CD8-positive, alpha-beta memory T cell (primary cell): Measurements from ENCODE around the gene CSTB. TPM values are rescaled to one million over a fixed set of nuclear protein-coding genes. Genes with fewer than 3 reads are reported as not detected.
A peak's percentile ranks its signal among the peaks of the same experiment; 100 is the strongest.

Experiments
- CTCF ChIA-PET: fragments of 350-600 bp; sonication (Branson Sonifier 250); formaldehyde crosslinking; loops from one replicate; lab custom pipeline; 2021; ENCODE audit warnings: antibody characterized with exemption; lab: Charles Lee
- POLR2A ChIA-PET: fragments of 350-600 bp; sonication (Branson Sonifier 250); formaldehyde crosslinking; loops from one replicate; lab custom pipeline; 2021; ENCODE audit warnings: antibody characterized with exemption; lab: Charles Lee
- DNase-seq, 5 donors: peaks; one replicate each; pipeline versions ENCODE4 v3.0.0 to v3.0.0-alpha.2; 2020 to 2022; ENCODE audit warnings: mixed read lengths in 1 of 5
- H3K27ac ChIP-seq: one replicate; pipeline ENCODE4 v1.7.0; 2013; ENCODE audit warnings: low read depth, mild to moderate bottlenecking, low read length, moderate library complexity
- H3K27me3 ChIP-seq: 2 replicates; pipeline ENCODE4 v1.7.0; 2013; ENCODE audit warnings: low read length, mild to moderate bottlenecking; ENCODE audit not compliant: insufficient read depth, poor library complexity, severe bottlenecking
- H3K36me3 ChIP-seq: 2 replicates; pipeline ENCODE4 v1.7.0; 2013; ENCODE audit warnings: mild to moderate bottlenecking, low read length, moderate library complexity; ENCODE audit not compliant: insufficient read depth
- H3K4me1 ChIP-seq: 2 replicates; pipeline ENCODE4 v1.7.0; 2013; ENCODE audit warnings: mild to moderate bottlenecking, low read length, moderate library complexity; ENCODE audit not compliant: insufficient read depth
- H3K4me3 ChIP-seq: 2 replicates; pipeline ENCODE4 v1.7.0; 2013; ENCODE audit warnings: mild to moderate bottlenecking, low read length
- H3K9me3 ChIP-seq: 2 replicates; pipeline ENCODE4 v1.7.0; 2013; ENCODE audit warnings: mild to moderate bottlenecking, low read length
- H3K27ac Mint-ChIP-seq, 8 donors: one replicate each; pipeline ENCODE4 v1.8.0; 2020 to 2021; ENCODE audit warnings: mixed read lengths in 8 of 8, mild to moderate bottlenecking in 6 of 8, inconsistent platforms in 3 of 8, moderate library complexity in 3 of 8
- H3K27me3 Mint-ChIP-seq, 2 donors: one replicate each; pipeline ENCODE4 v1.8.0; 2020 to 2021; ENCODE audit warnings: mixed read lengths in 2 of 2, mild to moderate bottlenecking in 1 of 2, moderate library complexity in 1 of 2
- H3K36me3 Mint-ChIP-seq, 3 donors: one replicate each; pipeline ENCODE4 v1.8.0; 2020 to 2021; ENCODE audit warnings: mixed read lengths in 3 of 3, inconsistent platforms in 1 of 3, mild to moderate bottlenecking in 1 of 3
- H3K4me1 Mint-ChIP-seq, 3 donors: one replicate each; pipeline ENCODE4 v1.8.0; 2020 to 2021; ENCODE audit warnings: mixed read lengths in 3 of 3, inconsistent platforms in 1 of 3, mild to moderate bottlenecking in 1 of 3
- H3K4me3 Mint-ChIP-seq, 7 donors: one replicate each; pipeline ENCODE4 v1.8.0; 2020 to 2021; ENCODE audit warnings: mixed read lengths in 7 of 7, mild to moderate bottlenecking in 6 of 7, moderate library complexity in 4 of 7, inconsistent platforms in 2 of 7
- H3K9me3 Mint-ChIP-seq, 5 donors: one replicate each; pipeline ENCODE4 v1.8.0; 2020 to 2022; ENCODE audit warnings: mixed read lengths in 5 of 5, mild to moderate bottlenecking in 3 of 5, moderate library complexity in 2 of 5, inconsistent platforms in 1 of 5
- polyA plus RNA-seq: library from polyadenylated mRNA; unstranded; fragments of 300-500 nt; fragmentation: Illumina TruSeq; gene quantifications from one replicate; pipeline ENCODE4 v1.2.3, GENCODE V29; 2021
- total RNA-seq, 2 experiments: library from RNA; stranded (reverse); gene quantifications; one replicate each; pipeline ENCODE4 v1.2.3, GENCODE V29; 2021

Gene CSTB
- total and polyA plus RNA-seq, 3 experiments from 2014 or later: 48.0 to 79.1 (median 48.4) TPM

DNA sequence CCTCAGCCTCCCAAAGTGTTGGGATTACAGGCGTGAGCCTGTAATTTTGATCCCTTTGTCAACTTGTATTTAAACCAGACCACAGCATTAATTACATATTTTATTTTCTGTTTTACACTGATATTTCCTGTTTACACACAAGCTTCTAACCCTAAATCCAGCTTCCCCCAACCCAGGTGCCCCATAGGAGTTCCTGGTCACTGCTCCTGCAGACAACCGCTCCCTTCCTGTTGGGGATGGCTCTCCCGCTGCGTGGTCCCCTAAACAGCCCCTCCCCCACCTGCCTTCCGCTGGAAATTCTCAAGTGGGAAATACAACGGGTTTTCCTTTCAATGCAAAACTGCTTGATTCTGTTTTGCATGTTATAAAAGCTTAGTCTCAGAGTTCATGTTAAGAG, 3.7 kb downstream of the CSTB start:
- H3K4me1 ChIP-seq: peaks cover 12% of the 10 kb centered on the region
- no peak overlapping the region for H3K4me3 Mint-ChIP-seq
- POLR2A ChIA-PET: no interaction called here
- no peaks in the 10 kb centered on the region for H3K27me3 Mint-ChIP-seq
- H3K4me1 Mint-ChIP-seq: peaks cover 13 to 29% (median 22%) of the 10 kb centered on the region in 3 donors
- no peaks in the 10 kb centered on the region for H3K36me3 ChIP-seq
- H3K4me3 ChIP-seq: no peak overlapping the region
- DNase-seq: no peak
- no peak overlapping the region for H3K27ac ChIP-seq
- no peaks in the 10 kb centered on the region for H3K9me3 Mint-ChIP-seq
- CTCF ChIA-PET: interaction anchor here (1.6 kb wide), 1 partner anchor 17 kb away, joined by 4 read pairs; the partner anchor contains the start of gene RRP1
- peaks cover 1 to 36% (median 8%) of the 10 kb centered on the region in 3 donors for H3K36me3 Mint-ChIP-seq
- H3K27ac Mint-ChIP-seq: no peak overlapping the region
- no peaks in the 10 kb centered on the region for H3K27me3 ChIP-seq
- no peaks in the 10 kb centered on the region for H3K9me3 ChIP-seq

DNA sequence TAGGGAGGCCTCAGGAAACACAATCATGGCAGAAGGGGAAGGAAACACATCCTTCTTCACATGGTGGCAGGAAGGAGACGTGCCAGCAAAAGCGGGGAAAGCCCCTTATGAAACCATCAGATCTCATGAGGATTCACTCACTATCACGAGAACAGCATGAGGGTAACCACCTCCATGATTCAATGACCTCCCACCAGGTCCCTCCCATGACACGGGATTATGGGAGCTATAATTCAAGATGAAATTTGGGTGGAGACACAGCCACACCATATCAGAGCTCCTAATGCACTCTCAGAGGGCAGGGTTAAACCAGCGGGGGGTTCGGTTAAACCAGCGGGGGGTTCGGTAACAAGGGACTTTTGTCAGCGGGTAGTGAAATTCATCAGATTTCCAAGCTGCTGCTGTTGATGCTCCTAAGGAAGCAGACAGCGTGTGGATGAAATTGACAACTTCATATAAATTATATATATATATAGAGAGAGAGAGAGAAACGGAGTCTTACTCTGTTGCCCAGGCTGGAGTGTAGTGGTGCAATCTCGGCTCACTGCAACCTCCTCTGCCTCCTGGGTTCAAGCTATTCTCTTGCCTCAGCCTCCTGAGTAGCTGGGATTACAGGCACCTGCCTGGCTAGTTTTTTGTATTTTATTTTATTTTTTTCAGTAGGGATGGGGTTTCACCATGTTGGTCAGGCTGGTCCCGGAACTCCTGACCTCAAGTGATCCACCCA, 4.2 kb downstream of the CSTB start:
- H3K36me3 Mint-ChIP-seq: peaks cover 1 to 36% (median 8%) of the 10 kb centered on the region in 3 donors
- no peak for DNase-seq
- no peaks in the 10 kb centered on the region for H3K9me3 ChIP-seq
- H3K4me3 ChIP-seq: no peak overlapping the region
- CTCF ChIA-PET: interaction anchor here (0.7 to 1.6 kb wide), 2 partner anchors 17 to 18 kb away, joined by 3 to 4 read pairs; partner anchors contain the start of gene RRP1
- H3K4me1 Mint-ChIP-seq: peaks cover 13 to 29% (median 22%) of the 10 kb centered on the region in 3 donors
- no peaks in the 10 kb centered on the region for H3K36me3 ChIP-seq
- POLR2A ChIA-PET: no interaction called here
- H3K27ac Mint-ChIP-seq: peak overlapping the region in 2 of 8 donors; percentile 4 to 23
- H3K27ac ChIP-seq: no peak overlapping the region
- H3K27me3 Mint-ChIP-seq: no peaks in the 10 kb centered on the region
- H3K9me3 Mint-ChIP-seq: no peaks in the 10 kb centered on the region
- peak overlapping the region in 1 of 7 donors; percentile 67 for H3K4me3 Mint-ChIP-seq
- no peaks in the 10 kb centered on the region for H3K27me3 ChIP-seq
- H3K4me1 ChIP-seq: peaks cover 12% of the 10 kb centered on the region

DNA sequence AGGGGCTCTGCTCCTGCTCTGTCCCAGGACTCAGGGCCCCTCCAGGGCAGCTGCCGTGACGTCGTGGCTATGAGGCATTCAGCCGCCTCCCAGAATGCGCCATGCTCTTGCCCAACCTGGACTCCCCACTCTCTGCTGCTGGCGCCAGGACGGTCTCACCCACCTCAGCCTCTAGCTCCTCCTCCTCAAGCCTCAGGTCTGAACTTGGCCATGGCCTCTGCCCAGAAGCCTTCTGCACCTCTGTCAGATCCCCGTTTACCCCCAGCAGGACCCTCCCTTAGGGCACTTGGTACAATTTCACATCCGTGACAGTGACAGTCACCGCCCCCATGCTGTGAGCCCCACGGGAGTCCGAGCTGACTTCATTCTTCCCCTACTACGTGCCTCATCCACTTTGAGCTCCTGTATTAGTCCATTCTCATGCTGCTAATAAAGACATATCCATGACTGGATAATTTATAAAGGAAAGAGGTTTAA, 4.9 kb downstream of the CSTB start:
- Mint-ChIP-seq H3K36me3 (peaks cover 1 to 36% (median 8%) of the 10 kb centered on the region in 3 donors), H3K27ac (peak overlapping the region in 1 of 8 donors; percentile 23)

DNA sequence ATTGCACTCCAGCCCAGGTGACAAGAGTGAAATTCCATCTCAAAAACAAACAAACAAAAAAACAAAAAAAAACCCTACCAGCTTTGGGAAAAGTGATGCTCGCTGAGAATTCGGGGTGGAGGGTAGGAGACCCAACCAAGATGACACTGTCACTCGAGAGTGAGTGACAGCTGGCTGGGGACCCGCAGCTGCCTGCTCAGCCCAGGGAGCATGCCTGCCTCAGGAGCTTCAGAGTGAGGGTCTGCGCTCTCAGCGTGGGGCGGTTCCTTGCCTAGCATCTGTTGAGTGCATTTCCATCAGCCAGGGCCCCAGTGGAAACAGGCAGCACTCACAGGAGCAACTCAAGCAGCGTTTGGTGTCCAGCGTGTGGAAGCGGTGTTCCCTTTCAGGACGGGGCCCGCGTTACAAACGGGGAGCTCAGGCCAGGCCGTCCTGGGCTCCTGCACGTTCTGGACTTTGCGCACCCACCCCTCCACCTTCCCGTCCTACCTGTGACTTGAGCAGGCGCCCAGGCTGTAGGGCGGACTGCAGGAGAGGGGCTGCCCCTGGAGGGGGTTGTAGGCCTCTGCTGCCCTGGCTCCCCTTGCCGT, 5.9 kb downstream of the CSTB start:
- H3K4me1 Mint-ChIP-seq: peaks cover 7 to 22% (median 16%) of the 10 kb centered on the region in 3 donors
- H3K27me3 ChIP-seq: no peaks in the 10 kb centered on the region
- peaks cover 8% of the 10 kb centered on the region for H3K4me1 ChIP-seq
- CTCF ChIA-PET: interaction anchor here (1.1 kb wide), 1 partner anchor 40 kb away, joined by 3 read pairs; no protein-coding TSS in a partner anchor
- H3K9me3 Mint-ChIP-seq: no peaks in the 10 kb centered on the region
- no peak overlapping the region for H3K27ac ChIP-seq
- H3K36me3 ChIP-seq: no peaks in the 10 kb centered on the region
- POLR2A ChIA-PET: no interaction called here
- no peak for DNase-seq
- no peak overlapping the region for H3K4me3 Mint-ChIP-seq
- H3K27me3 Mint-ChIP-seq: no peaks in the 10 kb centered on the region
- H3K9me3 ChIP-seq: no peaks in the 10 kb centered on the region
- no peak overlapping the region for H3K27ac Mint-ChIP-seq
- peaks cover 1 to 29% (median 8%) of the 10 kb centered on the region in 3 donors for H3K36me3 Mint-ChIP-seq
- no peak overlapping the region for H3K4me3 ChIP-seq

More for the DNA sequence above, 4.9 kb downstream of the CSTB start:
- H3K36me3 ChIP-seq: no peaks in the 10 kb centered on the region
- no peaks in the 10 kb centered on the region for H3K27me3 ChIP-seq
- peak overlapping the region in 1 of 7 donors; percentile 67 for H3K4me3 Mint-ChIP-seq
- no peaks in the 10 kb centered on the region for H3K9me3 ChIP-seq
- no peaks in the 10 kb centered on the region for H3K27me3 Mint-ChIP-seq
- peaks cover 12% of the 10 kb centered on the region for H3K4me1 ChIP-seq
- no peak overlapping the region for H3K27ac ChIP-seq
- ChIA-PET CTCF (interaction anchor here (0.7 kb wide), 1 partner anchor 18 kb away, joined by 3 read pairs; no protein-coding TSS in a partner anchor), POLR2A (no interaction called here)
- H3K4me1 Mint-ChIP-seq: peaks cover 13 to 29% (median 22%) of the 10 kb centered on the region in 3 donors
- DNase-seq: no peak
- no peaks in the 10 kb centered on the region for H3K9me3 Mint-ChIP-seq
- no peak overlapping the region for H3K4me3 ChIP-seq

DNA sequence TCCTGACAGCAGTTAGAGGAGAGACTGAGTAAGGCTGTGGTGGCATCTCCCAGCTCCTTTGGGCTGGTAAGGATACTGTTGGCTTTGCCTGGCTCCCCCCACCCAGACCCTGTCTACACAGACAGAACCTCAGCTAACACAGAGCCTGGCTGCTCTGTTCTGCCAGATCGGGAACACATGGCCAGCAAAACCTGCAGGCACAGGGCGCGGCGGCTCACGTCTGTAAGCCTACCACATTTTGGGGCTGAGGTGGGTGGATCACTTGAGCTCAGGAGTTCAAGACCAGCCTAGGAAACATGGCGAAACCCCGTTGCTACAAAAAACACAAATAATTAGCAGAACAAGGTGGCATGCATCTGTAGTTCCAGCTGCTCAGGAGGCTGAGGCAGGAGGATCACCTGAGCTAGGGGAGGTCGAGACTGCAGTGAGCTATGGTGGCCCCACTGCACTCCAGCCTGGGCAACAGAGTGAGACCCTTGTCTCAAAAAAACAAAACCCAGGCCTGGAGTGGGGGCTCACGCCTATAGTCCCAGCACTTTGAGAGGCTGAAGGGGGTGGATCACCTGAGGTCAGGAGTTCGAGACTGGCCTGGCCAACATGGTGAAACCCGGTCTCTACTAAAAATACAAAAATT, 6.7 kb downstream of the CSTB start:
- Mint-ChIP-seq H3K4me1 (peaks cover 5 to 15% (median 10%) of the 10 kb centered on the region in 3 donors), H3K27me3 (no peaks in the 10 kb centered on the region), H3K4me3 (no peak overlapping the region), H3K36me3 (peaks cover 1 to 25% (median 8%) of the 10 kb centered on the region in 3 donors), H3K9me3 (no peaks in the 10 kb centered on the region), H3K27ac (no peak overlapping the region)
- Histone ChIP-seq H3K27ac (no peak overlapping the region), H3K36me3 (no peaks in the 10 kb centered on the region), H3K9me3 (no peaks in the 10 kb centered on the region), H3K4me1 (peaks cover 1% of the 10 kb centered on the region), H3K4me3 (no peak overlapping the region), H3K27me3 (no peaks in the 10 kb centered on the region)
- ChIA-PET CTCF (interaction anchor here (1.1 kb wide), 1 partner anchor 40 kb away, joined by 3 read pairs; no protein-coding TSS in a partner anchor), POLR2A (no interaction called here)
- no peak for DNase-seq

DNA sequence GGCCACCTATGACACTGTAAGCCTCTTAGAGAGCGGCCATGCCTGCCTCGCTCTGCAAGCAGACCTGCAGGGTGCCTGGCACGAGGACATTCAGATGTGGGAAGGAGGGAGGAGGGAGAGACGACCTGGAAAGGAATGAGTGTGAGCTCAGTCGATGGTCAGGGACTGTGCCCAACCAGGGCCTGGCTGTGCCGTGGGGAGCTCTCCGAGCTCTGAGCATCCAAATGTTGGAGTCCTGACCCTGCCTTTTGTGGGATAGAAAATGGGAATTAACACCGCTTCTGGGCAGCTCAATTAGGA, 7.3 kb downstream of the CSTB start:
- ChIA-PET POLR2A (no interaction called here), CTCF (interaction anchor here (1.1 kb wide), 1 partner anchor 39 kb away, joined by 3 read pairs; no protein-coding TSS in a partner anchor)
- Histone ChIP-seq H3K9me3 (no peaks in the 10 kb centered on the region), H3K27ac (peak overlapping the region; percentile 75), H3K4me3 (no peak overlapping the region), H3K27me3 (no peaks in the 10 kb centered on the region), H3K36me3 (no peaks in the 10 kb centered on the region), H3K4me1 (no peaks in the 10 kb centered on the region)
- no peak for DNase-seq
- Mint-ChIP-seq H3K27me3 (no peaks in the 10 kb centered on the region), H3K27ac (no peak overlapping the region), H3K4me3 (no peak overlapping the region), H3K36me3 (peaks cover 1 to 19% (median 8%) of the 10 kb centered on the region in 3 donors), H3K9me3 (no peaks in the 10 kb centered on the region), H3K4me1 (peaks cover under 1 to 9% (median 6%) of the 10 kb centered on the region in 3 donors)

DNA sequence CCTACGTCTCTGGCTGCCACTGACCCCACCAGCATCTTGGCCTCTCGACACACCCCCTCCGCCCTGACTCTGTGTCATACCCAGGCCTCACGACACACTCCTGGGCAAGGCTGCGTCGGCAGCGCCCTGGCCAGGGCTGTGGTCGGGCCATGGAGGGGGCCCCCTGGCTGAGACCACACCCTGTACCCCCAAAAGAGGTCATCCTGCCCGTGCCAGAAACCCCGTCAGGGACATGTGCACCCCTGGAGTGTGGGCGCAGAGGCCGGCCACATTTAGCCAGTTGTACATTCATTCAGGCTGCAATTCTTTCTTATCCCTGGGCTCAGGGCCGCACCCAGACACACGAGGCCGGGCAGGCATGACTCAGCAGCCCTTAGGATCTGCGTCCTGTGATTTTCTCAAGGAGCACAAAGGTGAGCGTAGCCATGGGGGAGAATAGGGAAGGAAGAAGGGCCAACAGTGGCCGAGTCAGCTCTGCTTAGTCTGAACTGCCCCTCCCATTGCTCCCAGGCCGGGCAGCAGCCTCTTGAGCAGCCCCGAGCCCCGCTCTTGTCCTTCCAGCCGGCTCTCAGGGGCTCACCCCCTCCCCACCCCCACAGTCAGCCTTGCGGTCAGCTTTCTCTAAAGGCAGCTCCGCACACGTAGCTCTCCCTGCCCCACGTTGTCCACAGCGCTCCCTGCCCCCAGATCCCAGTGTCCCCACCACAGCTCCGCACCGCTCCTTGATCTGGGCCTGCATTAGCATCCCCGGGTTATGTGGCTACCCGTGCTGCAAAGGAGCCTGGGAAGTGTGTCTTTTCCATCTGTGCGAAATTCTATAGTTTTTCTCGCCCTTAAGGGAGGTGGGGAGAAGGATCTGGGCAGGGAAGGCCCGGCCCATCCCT, 7.9 kb downstream of the CSTB start:
- H3K4me1 Mint-ChIP-seq: peaks cover 0 to 3% (median 3%) of the 10 kb centered on the region in 3 donors
- Histone ChIP-seq H3K27me3 (no peaks in the 10 kb centered on the region), H3K4me3 (no peak overlapping the region), H3K36me3 (no peaks in the 10 kb centered on the region), H3K4me1 (no peaks in the 10 kb centered on the region), H3K27ac (peak overlapping the region; percentile 75), H3K9me3 (no peaks in the 10 kb centered on the region)
- no peaks in the 10 kb centered on the region for H3K27me3 Mint-ChIP-seq
- no peak for DNase-seq
- peaks cover 0 to 14% (median 7%) of the 10 kb centered on the region in 3 donors for H3K36me3 Mint-ChIP-seq
- no peak overlapping the region for H3K4me3 Mint-ChIP-seq
- H3K27ac Mint-ChIP-seq: no peak overlapping the region
- POLR2A ChIA-PET: no interaction called here
- no peaks in the 10 kb centered on the region for H3K9me3 Mint-ChIP-seq
- CTCF ChIA-PET: no interaction called here
